ENCODE measurements around the gene CA10.

CA10 gene

DNA sequence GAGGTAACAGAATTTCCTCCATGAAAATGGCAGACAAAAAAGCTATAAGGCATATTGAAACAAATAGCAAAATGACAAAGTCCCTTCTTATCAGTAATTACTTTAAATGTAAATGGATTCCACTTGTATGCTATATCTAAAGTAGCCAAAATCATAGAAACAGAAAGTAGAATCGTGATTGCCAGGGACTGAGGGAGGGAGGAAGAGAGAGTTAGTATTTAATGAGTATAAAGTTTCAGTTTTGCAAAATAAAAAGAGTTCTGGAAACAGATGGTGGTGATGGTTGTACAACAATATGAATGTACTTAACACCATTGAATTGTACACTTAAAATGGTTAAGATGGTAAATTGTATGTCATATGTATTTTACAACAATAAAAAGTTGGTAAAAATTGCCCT, 407.4 kb downstream of the CA10 start:
- no peak for DNase-seq

DNA sequence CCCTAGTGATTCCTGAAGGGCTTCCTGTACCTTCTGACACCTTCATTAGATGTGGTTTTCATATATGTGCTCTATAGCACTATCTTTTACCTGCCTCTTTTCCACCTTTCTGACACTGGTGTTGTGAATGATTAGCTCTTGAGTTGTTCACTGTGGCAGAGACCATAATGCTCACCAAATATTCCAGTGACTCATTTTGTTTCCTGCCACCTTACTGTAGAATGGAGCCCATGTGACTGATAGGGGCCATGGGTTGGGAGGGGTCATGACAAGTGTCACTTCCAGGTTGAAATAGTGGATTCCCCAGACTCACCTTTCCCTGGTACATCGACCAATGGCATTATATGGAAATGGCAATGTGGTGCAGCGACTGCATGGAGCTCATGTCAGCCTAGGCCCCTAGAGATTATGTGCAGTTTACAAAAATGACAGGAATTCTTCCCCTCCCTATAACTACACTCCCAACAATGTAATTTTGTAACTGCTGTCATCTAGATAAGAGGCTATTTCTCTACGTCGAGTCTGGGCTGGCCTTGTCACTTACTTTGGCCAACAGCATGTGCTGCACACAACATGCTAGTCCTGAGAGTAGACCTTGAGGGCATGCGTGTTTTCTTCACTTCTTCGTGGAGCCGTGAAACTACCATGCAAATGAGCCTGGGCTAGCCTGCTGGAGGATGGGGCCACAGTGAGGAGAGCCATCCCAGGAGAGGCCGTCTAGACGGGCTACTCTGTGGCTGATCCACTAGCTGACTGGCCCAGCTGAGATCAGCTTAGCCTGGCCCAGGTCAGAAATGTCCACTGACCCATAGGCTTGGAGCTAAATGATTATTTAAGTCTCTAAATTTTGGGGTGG, 409.5 kb downstream of the CA10 start:
- DNase-seq = no peak

DNA sequence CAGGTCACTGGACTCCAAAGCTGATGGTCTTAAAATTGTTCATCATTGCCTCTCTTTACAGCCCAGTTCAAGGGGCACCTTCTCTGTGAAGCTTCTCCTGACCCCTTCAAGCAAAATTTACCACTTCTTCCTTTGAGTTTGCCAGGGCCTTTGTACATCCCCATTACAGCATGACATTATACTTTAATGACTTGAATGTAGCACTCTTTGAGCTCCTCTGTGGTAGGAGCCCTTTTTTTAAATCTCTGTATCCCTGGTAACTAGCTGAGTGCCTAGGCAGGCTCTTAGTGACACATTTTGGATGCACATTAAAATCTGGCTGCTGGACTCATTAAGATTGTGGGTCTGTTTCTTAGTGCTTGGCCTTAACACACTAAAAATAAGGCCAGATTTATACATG, 412.1 kb downstream of the CA10 start:
- DNase-seq = no peak

- no peak for DNase-seq
Measured at GRCh38 chr17:51745993-51746392, 412.5 kb downstream of the CA10 start.

DNA sequence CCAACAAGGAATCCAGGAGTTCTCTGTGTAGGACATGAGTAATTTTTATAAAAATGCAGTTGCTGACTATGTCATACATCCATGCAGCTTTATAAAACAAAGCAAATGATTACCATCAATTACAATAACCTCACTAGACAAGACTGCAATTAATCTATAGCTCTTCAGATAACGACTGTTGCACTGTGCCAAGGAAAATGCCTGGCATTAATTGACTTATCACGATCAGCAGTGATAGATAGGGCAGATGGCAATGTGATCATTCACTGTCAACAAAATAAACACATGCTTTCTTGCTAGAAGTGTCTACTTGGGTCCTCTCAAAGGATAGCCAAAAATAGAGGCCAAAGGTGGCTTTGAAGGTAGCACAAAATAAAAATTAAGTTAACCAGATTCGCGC, 415.0 kb downstream of the CA10 start:
- DNase-seq = no peak

- DNase-seq = no peak
Measured at GRCh38 chr17:51742571-51742970, 415.9 kb downstream of the CA10 start.

DNA sequence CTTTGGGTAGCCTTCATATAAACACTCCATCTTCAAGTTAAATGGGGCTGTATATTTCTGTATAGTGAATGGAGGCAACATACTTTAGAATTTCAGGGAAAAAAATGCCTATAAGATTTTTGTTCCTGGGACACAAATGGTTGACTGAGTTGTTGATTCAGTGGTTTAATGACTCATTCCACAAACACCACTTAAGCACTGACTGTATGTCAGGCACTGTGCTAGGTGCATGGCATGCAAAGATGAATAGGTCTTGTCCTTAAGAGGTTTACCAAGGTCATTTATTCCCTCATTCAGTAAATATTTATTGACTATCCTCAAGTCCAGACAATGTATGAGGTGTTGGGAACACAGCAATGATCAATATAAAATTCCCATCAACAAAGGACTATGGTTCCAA, 417.1 kb downstream of the CA10 start:
- no peak for DNase-seq

- no peak for DNase-seq
Measured at GRCh38 chr17:51740531-51740930, 418.0 kb downstream of the CA10 start.

DNA sequence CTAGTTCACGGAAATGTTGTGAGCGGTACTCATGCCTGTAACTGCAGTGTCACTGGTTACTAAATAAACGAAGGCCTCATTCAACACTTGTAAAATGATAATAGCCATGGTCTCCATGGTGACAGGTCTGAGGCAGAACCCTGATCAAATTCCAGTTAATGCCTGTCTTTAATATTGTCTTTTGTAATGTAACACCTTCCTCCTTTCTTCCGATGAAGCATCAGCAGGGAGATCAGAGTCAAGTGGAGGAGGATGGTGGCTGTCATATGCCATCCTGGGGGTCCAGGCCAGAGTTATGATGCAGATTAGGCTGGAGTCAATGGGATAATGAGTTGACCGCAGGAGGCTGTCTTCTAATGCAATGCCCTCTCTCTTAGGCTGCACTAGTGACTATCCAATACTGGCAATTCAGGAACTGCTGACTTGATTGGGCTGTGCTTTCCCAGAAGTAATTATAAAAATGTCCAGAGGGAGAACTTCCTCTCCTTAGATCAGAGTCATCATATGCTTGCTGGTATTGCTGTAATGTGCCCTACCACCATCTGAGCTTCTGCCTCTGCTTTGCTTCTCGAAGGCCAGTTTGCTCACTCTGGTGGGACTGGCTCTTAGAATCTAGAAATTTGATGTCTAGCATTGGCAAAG, 419.1 kb downstream of the CA10 start:
- DNase-seq = no peak

- no peak for DNase-seq
Measured at GRCh38 chr17:51736356-51736755, 422.2 kb downstream of the CA10 start.

GRCh38 chr17:51734976-51735375, 423.5 kb downstream of the CA10 start:
- DNase-seq = no peak

GRCh38 chr17:51734462-51734861, 424.1 kb downstream of the CA10 start:
- no peak for DNase-seq

DNA sequence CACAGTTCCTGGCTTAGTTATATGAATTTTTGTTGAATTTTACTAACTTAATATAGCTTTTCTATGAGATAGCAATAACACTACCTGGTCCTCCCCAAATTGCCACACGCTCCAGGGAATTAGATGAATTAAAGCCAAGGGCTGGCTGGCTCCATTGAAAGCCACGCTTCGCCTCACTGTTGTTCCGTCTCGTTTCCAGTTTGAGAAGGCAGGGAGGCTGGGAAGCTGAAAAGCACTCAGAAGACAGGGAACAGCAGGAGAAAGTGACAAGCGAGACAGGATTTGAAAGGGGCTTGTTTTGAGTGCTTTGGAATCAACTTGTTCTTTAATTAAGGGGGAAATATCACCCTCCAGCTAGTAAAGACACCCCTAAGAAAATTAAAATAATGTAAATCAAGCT, 425.3 kb downstream of the CA10 start:
- DNase-seq = no peak

GRCh38 chr17:51731941-51732722, 426.4 kb downstream of the CA10 start:
- no peak for DNase-seq

DNA sequence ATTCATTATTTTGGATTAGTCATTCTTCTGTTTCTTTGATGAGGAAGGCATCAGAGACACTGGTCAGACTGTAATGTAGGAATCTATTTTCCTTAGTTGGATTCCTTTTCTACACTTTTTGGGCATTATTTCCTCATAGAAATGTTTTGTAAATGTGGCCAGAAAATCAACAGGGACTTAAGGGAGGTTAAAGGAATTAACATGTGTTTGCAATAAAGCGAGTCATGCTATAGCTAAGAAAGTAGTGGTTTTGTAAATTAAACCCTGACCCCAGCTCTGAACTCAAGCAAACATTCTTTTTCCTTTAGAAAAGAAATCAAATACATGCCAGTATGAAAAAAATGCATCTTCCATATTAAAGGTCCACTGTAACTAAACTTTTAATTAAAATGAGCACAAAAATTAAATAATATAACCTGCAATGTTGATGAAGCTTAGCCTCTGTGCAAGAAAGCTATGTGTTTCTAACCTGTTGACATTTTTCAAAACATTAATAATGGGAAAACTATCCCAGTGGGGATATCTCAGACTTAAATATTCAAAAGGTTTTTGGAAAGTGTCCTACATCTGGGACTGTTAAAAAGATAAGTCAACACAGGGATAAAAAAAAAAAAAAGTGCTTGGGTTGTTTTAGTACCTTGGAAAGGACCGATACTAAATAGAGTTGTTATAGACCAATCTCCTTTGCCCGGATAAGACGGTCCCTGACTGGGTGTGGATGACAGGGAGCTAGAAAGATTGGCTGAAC, 428.0 kb downstream of the CA10 start:
- DNase-seq = no peak

DNA sequence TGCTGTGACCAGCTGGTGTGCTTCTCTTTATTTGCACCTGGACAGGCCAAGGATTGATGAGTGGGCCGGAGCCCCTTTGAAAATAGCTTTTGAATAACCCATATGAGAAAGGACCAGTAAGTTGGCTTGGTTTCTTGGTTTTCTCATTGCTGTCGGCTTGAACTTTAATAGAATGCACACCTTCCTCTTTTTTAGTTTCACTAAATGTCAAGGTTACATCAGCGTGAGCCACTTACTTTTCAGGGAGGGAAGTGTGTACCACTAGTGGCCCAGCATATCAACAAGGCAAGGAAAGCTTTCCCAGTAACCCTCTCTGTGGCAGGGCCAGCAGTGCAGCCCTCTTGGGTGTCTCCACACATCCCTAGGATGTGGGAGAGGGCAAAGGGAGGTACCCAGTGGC, 433.3 kb downstream of the CA10 start:
- no peak for DNase-seq

- no peak for DNase-seq
Measured at GRCh38 chr17:51724043-51724580, 434.4 kb downstream of the CA10 start.

DNA sequence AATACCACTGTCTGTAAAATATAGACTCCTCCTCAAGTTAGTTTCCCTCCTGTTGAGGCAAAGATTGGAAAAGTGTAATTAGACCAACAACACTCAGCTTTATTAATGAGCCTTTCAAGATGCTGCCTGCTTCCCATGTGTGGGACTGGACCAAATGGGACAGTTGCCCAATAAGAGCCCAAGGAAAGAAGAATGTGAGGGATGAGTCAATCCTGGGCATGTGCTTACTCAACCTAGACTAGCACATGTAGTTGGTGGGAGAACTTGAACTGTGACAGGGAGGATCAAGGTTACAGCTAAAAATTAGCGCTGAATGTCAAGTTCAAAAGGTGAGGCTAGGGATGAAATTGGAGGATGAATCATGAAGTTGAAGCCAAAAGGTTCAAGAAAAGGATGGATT, 435.5 kb downstream of the CA10 start:
- DNase-seq = no peak

- DNase-seq = no peak
Measured at GRCh38 chr17:51721730-51722129, 436.8 kb downstream of the CA10 start.

GRCh38 chr17:51720439-51720838, 438.1 kb downstream of the CA10 start:
- DNase-seq = no peak

- no peak for DNase-seq
Measured at GRCh38 chr17:51718983-51719382, 439.5 kb downstream of the CA10 start.

DNA sequence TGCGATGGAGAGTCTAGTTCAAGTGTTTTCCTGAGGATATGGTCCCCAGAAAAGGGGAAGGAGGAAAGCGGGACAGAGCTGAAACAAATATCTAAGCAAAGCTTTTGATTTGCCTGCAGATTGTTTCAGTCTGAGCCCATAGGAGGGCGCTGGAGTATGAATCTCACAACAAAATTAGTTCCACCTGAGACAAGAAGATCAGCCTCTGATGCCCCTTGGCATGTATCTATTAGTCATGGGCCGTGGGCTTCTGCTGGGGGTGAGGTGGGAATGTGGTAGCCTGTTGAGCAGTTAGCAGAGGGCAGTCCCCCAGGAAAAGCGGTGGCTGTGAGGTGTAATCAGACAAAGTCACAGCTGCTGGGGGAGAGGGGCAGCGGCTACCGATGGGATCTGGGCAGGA, 446.9 kb downstream of the CA10 start:
- no peak for DNase-seq

- no peak for DNase-seq
Measured at GRCh38 chr17:51710634-51710979, 447.9 kb downstream of the CA10 start.

Measured in activated effector memory CD4-positive, alpha-beta T cell treated with Interleukin-2 at 50 U/mL for 16 hours (primary cell).